D341Med (cell line): Measurements from ENCODE around the gene GNG12.
"Not testable (repeated sequence)": the region's sequence is repeated elsewhere in the genome, so short reads cannot be mapped to it uniquely, and the experiment has no call there.

Experiments used
- DNase-seq: peaks from one replicate; pipeline ENCODE4 v3.0.0; 2012; ENCODE audit warnings: low spot score

Gene GNG12

DNA sequence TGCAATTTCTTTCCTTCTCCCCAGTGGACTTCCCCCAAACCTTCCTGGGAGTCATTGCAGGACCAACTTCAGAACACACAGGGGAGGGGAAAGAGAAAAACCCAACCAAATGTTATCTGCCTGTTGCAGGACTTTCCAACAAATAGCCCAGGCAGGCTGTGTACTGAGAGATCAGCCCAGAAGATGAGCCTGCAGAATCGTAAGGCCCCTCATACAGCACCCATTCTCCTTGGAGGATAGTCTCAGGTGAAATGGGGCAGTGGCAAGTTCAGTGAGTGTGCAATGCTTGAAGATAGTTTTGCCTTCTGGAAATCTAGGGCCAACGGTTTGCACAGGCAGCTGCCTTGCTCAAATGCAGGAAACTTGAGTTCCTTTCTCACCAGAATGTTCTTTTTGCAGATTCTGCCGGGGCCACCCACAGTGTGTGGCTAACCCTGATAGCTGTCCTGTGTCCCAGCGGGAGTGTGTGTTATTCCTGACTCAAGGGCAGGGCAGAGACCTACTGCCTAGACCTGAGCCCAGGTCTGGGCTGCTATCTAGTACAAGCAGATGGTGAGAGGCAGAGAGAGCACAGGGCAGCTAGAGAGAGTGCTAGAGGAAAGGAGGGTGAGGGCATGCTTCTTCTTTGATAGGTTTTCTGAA, 99.5 kb downstream of the GNG12 start:
- no peak for DNase-seq

DNA sequence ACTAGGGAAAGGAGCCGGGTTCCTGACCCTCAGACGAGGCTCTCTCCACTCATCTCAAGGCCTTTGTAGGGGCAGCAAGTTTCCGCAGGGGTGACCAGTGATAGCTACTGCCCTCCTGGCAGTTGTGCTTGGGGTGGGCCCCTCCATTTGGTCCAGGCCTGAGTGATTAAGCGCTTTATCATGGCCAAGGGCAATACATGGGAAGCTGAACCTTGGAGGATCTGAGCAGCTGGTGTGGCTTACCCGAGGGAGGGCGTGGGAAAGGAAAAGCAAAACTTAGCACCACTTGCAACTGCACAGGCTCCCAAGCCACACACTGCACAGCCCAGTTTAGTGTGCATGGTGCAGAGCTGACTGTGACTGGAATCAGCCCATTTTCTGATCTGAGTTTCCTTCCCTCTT, 100.5 kb downstream of the GNG12 start:
- no peak for DNase-seq

DNA sequence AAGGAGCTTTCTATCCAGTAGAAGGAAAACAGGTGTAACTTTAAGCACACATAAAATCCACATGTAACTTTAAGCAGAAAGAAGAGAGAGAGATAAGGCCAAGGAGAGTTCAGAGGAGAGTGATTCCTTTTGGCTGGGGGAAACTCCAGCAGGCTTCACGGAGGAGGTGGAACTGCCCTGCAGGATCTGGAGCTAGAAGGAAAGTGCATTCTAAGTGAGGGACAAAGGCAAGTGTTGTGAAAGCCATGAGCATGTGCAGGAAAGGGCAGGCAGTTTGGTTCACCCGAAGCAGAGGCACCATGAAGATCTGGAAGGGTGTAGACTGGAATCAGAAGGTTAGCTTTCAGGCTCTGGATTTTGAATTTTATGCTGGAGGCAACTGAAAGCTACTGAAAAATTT, 101.9 kb downstream of the GNG12 start:
- no peak for DNase-seq

DNA sequence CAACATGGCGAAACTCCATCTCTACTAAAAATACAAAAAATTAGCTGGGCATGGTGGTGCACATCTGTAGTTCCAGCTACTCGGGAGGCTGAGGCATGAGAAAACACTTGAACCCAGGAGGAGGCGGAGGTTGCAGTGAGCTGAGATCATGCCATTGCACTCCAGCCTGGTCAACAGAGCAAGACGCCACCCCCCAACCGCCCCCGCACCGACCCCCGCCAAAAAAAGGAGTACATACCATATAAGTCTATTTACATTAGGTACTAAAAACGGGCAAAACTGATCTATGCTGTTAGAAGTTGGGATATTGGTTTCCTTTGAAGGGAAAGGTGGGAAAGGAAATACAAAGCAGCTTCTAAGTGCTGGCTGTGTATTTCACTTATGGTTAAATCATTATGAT, 103.0 kb downstream of the GNG12 start:
- not testable (repeated sequence) for DNase-seq

DNA sequence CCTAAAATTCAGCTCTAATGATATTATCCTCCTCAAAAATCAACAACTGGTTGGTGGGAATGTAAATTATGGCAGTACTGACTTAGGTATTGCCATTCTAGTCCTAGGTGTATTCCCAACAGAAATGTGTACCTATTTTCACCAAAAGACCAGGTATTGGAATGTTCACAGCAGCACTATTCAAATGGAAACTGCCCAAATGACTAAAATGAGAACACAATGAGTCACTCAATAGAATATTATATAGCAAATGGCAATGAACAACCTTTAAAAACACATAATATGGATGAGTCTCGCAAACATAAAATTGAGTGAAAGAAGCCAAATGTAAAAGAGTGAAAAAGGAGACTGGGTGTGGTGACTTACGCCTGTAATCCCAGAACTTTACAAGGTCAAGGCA, 103.4 kb downstream of the GNG12 start:
- DNase-seq, result no peak

DNA sequence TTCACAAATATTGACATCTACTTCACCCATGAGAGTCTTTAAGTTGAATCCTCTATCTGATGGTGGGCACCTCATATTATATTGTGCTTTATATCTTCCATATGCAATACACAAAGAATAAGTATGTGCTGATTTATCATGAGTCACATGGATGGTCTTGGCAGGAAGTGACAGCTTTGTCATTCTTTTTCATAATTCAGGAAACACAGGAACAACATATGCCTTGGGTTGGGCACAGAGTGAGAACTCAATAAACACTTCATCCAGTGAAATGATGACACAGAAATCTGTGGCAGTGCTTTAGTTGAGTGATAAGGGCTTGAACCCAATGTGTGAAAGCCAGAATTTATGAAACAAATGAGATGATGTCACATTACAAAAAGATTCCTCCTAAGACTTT, 107.0 kb downstream of the GNG12 start:
- no peak for DNase-seq

DNA sequence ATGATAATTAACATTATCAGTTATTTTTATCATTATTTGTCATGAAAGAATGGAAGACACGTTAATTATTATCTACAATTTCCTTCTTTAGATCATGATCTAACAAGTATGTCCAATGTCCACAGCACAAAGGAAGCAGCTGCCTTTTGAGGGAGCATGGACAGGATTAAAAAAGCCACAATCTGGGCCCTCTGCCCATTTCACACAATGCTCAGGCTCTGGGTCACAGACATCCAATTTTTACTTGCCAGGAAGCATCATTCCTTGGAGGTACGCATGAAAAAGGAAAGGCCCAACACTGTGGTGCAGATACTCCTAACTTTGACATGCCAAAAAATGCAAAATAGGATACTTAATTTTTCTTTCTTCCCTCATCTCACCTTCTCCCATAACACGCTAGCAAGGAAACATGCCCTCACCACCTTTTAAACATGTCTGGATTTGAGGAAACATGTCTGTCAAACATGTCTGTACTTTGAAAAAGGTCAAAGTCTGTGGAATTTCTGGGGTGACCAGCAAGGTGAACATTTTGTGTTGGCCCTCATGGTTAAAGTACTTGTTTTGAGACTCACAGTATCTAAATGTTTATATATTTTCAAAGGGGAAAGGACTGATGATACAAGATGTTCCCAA, 108.2 kb downstream of the GNG12 start:
- no peak for DNase-seq

DNA sequence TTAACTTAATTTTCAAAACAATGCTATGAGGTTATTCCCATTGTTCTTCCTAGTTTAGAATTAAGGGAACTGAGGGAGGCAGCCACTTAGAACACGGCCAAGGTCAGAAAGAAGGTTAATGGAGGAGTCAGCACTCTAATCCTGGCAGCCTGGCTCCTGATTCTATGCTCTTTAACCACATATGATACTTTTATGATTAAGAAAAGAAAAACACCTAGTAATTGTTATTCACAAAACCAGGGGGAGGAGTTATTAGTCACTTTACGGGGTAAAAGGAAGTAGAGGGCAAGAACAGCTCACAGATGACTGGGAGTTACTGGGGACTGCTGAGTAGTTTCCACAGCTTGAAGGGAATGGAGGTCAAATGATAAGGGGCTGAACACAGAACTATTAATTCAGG, 109.6 kb downstream of the GNG12 start:
- DNase-seq, result no peak

DNA sequence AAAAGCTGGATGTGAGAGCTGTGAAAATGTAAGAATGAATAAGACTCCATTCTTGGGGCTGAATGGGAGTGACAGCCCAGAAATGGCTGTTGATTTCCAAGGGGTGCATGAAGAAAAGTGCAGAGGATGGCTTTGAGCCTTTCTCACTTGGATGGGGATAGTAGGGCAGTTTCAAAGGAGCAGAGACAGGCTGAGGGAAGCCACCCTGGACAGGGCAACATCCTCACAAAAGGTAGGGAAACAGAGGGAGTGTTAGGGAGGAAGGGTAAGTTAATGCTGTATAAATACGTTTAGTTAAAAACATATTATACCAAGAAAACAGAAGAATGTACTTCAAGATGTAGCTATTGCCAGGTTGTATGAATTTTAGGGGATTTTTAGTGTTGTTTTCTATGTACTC, 110.1 kb downstream of the GNG12 start:
- DNase-seq, result no peak

DNA sequence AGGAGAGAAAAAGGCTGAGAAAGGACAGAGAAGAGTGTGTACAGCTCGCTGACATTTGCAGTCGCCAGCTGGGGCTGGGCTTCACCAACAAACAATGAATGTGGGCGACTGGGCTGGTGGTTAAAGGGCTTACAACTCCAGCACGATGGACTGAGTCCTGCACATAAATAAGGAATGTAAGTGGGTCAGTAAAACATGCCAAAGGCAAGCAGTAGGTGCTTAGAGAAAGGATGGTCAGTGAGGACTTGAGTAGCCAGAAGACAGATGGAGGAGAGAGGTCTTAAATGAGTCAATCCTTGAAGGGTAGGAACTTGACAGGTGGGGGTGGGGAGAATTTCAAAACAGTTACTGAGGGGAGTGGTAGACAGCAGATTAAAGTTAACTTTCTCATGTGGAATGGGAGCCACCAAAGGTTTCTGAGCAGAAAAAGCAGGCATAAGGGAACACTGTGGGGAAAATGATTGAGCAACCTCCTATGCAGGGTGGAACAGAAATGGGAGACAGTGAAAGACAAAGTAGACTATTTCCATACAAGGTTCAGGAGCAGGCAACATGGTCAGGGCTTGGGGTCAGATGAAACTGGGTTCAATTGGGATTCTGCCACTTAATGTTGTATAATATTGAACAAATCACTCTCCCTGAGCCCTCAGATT, 110.8 kb downstream of the GNG12 start:
- DNase-seq, result no peak

DNA sequence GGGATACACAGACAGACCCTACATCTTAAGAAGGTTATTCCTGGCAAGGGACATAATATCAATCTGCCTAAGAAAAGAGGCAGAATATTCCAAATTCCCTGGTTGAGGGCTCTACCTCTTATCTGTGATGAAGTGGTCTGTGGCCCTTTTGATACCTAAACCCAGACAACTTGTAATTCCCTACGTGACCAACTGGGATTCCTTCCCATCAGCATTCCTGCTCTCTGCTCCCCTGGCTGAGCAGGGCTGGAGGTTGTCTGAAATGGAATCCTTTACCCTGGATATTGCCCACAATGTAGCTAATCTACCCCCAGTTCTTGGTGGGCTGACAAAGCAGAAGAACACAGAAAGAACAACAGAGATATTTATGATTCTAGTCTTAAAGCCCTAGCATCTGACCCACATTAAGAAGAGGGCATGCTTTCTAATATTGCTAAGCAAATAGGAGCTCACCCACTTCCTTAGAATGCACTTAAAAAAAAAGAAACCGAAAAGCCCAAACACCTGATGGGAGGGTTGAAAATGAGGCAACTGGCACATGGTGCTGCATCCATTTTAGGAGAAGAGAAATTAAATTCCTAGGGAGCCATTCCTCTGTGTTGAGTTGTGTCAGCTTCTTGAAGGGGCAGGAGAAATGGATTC, 111.5 kb downstream of the GNG12 start:
- no peak for DNase-seq

DNA sequence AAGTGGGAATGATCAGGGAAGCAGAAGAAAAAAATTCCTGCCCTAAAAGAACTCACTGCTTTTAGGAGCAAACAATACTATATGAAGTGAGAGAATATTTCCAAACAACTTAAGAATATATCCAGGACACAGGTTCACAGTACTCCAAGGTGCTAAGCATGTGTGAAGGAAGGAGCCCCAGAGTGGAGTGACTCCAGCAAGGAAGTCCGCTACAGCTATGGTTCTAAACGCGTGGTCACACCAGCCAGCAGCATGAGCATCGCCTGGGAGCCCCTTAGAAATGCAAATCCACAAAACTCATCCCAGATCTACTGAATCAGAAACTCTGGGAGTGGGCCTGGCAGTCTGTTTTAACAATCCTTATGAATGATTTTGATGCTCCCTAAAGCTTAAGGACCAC, 112.2 kb downstream of the GNG12 start:
- DNase-seq, result no peak

DNA sequence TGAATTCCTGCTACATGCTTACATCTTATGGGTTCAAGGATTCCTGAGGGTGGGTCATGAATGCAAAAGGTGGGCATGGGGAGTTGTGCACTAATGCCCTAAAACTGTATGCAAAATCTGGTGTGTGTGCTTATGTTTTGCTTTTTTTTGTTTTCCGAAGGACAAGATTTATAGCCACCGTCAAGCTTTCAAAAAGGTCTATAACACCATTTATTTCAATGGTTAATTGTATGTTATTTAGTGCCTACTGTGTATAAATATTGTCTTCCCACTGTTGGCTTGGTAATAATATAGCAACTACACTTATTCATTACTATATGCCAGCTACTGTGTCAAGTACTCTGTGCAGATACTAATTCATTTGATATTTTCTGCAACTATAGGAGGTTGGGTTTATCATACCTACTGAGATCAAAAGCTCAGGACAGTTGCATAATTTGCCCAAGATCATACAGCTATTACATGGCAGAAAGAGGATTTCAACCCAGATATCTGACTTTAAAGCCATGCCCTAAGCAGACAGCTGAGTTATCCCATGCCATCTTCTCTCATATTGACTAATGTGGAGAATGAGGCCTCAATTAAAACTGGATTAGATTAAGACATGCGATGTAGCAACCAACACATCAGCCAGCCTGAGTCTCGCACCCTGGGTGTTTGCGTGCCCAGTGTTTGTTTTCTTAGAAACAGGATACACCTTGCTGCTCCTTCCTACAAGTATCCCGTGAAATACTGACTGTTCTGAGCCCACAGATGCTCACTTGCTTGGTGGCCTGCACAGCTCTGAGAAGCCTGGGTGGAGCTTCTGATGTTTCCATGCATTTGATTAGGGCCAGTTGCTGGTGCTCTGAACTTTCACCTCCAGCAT, 113.7 kb downstream of the GNG12 start:
- DNase-seq, result no peak

DNA sequence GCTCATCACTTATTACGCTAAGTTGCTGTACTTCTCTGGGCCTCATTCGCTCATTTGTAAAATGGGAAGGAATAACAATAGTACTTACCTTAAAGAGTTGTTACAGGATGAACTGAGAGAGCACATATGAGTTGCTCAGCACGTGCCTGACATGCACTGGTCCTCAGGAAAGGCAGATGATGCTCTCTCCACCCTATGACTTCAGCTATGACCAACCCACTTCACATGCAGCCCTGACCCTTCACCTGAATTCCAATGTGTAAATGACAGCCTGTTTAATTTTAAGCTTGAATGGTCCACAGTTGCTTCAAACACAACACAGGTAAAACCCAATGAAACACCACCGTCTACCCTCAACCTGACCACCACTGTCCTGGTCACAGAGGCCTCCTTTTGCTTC, 115.4 kb downstream of the GNG12 start:
- no peak for DNase-seq

DNA sequence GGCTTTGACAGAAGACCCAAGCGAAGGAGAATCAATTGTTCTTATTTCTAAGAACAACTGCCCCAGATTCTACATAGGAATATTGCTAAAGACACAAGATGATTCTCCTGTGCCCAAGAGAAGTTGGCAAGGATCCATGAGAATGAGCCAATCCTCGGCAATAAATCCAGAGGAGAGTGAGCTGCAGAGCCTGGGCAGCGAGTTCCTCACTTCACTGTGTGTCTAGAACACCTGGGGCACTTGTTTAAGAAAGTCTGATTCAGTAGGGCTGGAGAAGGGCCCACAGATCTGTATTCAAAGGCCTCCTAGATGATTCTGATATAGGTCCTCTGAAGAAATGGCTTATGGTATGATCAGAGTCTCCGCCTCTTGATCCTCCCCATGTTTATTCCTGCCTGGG, 116.5 kb downstream of the GNG12 start:
- DNase-seq, result no peak

DNA sequence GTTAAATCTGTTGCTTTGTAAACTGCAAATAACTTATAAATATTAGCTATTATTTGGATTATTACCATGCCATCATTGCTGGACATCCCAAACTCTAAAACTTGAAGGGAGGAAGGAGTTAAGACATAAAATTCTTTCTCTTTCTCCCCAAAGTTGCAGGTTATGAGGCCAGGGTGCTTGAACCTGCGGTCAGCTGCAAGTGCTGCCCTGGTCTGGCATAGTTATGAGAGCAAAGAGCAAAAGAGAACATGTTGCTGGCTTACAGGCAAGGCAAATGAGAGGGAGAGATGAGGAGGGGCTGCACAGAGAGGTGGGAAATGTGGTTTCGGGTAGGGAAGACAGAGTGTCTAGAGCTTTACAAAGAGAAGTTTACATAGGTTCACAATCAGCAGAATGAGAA, 117.4 kb downstream of the GNG12 start:
- no peak for DNase-seq

DNA sequence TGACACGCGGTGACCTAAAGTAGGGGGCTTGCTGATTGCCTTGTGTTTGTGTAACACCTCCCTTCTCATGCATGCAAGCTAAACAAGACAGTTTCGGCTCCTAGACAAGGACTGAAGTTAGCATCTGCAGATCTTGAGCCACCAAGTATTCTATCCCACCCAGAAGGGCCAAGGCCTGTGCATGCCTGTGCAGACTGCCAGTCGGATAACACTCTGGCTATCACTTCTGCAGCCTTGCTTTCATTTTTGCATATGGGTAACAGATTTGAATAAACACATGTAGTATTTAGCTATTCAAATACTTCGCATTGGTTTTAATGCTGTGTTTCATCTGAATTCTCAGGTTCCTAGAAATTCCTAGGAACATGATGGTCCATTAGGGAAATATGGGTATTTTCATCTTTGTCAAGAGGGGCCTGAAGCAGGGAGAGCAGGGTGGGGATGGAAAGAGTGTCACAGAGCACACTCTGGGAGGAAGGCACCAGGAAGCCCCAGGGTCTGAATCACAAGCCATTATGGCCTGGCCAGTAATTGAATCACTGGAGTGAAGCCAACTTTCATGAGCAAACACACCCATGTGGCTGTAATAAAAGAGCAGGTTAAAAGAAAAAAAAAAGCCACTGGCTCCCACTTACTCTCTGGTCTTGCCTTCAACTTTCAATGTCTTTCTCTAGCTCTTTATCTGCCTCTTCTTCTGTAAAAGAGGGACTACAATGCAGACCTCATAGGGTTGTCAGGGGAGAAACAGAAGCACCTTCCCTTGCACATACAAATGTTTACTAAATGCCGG, 120.0 kb downstream of the GNG12 start:
- no peak for DNase-seq

DNA sequence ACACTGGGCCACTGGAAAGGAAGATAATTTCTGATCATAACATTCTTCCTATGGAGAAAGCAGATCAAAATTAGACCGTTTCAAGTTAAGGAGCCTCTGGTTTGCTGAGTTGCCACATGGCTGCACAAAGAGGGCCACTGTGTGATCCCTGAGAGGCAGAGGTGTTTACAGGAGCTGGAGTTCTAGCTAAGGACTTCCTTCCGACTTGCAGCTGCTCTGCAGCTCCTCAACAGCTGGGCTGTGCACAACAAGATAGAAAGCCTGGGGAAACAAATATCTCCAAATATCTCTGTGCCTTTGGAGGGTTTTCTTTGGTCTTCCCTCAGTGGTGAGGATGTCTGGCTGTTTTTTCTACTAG, 121.4 kb downstream of the GNG12 start:
- DNase-seq, result no peak

DNA sequence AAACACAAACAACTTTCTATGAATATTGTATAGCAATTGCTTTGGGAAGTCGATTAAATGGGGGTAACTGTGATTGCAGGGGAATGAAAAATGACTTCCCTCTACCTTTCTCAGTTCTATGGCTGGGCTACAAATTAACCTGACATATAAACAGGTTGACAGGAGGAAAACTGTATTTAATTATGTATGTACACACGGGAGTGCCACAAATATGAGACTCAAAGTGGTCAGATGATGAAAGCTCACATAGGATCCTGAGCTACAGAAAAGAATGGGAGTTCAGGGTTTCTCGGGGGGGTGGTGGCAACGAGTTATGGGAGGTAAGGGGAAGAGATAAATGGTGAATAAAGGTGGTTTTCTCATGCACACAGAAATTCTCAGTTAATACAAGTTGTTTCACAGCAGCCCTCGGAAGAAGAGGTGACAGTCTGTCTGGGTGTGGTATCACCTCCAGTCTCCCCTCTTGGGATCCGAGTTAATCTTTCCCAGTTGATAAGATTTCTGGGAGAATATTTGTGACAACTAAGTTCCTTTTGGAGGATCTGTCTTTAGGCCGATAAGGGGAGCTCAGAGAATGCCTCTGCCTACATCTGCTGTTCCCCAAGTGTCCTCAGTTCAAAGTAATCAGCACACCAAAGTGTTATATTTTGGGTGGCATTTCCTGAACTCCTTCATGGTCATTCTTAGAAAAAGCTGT, 122.0 kb downstream of the GNG12 start:
- DNase-seq, result no peak

DNA sequence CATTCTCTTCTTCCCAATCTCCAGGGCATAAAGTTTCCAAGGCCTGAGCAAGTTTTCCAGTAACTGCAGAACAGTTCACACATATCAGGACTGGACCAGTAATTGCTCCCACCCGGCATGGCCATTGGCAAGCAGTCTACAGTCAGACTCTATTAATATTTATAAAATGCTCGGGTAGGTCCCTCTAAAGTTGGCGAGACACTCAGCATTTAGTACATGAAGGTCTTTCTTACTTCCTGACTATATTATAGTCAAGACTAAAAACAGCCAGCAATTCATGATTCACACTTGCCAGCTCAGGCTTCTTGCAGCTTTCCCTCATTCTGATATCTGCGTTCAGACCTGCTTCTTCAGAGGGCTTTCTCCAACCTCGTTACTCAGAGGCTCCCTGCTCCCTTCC, 122.8 kb downstream of the GNG12 start:
- DNase-seq, result no peak

DNA sequence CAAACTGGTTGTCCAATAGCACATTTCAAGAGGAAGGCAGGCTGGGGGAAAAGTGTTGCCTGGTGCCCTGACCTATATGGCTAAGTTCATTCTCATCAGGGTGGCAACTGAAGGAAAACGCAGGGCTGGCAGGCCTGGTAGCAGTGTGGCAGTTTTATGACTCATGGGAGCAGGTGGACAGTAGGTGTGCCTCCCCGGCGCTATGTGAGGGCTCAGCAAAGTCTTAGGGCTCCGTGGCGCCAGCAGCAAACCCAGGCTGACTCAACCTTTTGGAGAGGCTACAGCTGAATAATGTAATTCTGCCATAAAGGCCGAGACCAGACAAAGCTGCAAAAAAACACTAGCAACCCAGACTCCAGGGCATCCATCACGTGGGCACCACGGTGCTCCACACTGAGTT, 124.7 kb downstream of the GNG12 start:
- no peak for DNase-seq
